DOHH2 (cell line): ENCODE data around the gene PSMA3.

Experiments used
- H3F3A ChIP-seq: fragments of 200-600 bp; sonication (generic), shearing (Covaris generic); 2 replicates; pipeline ENCODE4 v1.6.0; 2016; ENCODE audit warnings: antibody characterized with exemption, mild to moderate bottlenecking; ENCODE audit not compliant: control insufficient read depth, insufficient read depth
- H3K27ac ChIP-seq: fragments of 200-600 bp; sonication (generic); 2 replicates; pipeline ENCODE4 v1.5.1; 2014; ENCODE audit warnings: low read depth, mild to moderate bottlenecking, low read length, moderate library complexity
- H3K27me3 ChIP-seq: fragments of 200-600 bp; sonication (generic); 2 replicates; pipeline ENCODE4 v1.6.1; 2014; ENCODE audit warnings: mild to moderate bottlenecking, low read length, mixed read lengths; ENCODE audit not compliant: control insufficient read depth
- H3K36me3 ChIP-seq: fragments of 200-600 bp; sonication (generic); 2 replicates; pipeline ENCODE4 v1.6.1; 2014; ENCODE audit warnings: mild to moderate bottlenecking, low read length, moderate library complexity, mixed read lengths; ENCODE audit not compliant: control insufficient read depth
- H3K4me1 ChIP-seq: fragments of 200-600 bp; sonication (generic); 2 replicates; pipeline ENCODE4 v1.6.1; 2014; ENCODE audit warnings: mild to moderate bottlenecking, low read length, mixed read lengths; ENCODE audit not compliant: control insufficient read depth
- H3K4me2 ChIP-seq: fragments of 200-600 bp; sonication (generic); 2 replicates; pipeline ENCODE4 v1.6.0; 2014; ENCODE audit warnings: mild to moderate bottlenecking, low read length, moderate library complexity
- H3K4me3 ChIP-seq: fragments of 200-600 bp; sonication (generic); 2 replicates; pipeline ENCODE4 v1.5.1; 2014; ENCODE audit warnings: mild to moderate bottlenecking, low read length, mixed read lengths
- H3K79me2 ChIP-seq: fragments of 200-600 bp; sonication (generic); 2 replicates; pipeline ENCODE4 v1.6.1; 2014; ENCODE audit warnings: mild to moderate bottlenecking, low read length, mixed read lengths; ENCODE audit not compliant: control insufficient read depth
- H3K9me2 ChIP-seq: fragments of 200-600 bp; sonication (generic); replicated peaks from 2 replicates; pipeline ENCODE4 v1.6.1; 2014; ENCODE audit warnings: mild to moderate bottlenecking, low read length, mixed read lengths; ENCODE audit not compliant: control insufficient read depth
- H3K9me3 ChIP-seq: fragments of 200-600 bp; sonication (generic); 2 replicates; pipeline ENCODE4 v1.6.1; 2014; ENCODE audit warnings: antibody characterized with exemption, low read length, mixed read lengths; ENCODE audit not compliant: control insufficient read depth, insufficient read depth
- H4K20me1 ChIP-seq: fragments of 200-600 bp; sonication (generic); 2 replicates; pipeline ENCODE4 v1.6.0; 2014; ENCODE audit warnings: low read depth, mild to moderate bottlenecking, antibody characterized with exemption, low read length, moderate library complexity; ENCODE audit not compliant: control insufficient read depth, insufficient read depth
- CTCF ChIP-seq: fragments of 200-600 bp; sonication (generic); IDR thresholded peaks from one replicate; pipeline ENCODE4 v1.5.1; 2014; ENCODE audit warnings: antibody characterized with exemption, mild to moderate bottlenecking, low read depth, low read length; ENCODE audit not compliant: poor library complexity, severe bottlenecking
- EZH2phosphoT487 ChIP-seq: fragments of 200-600 bp; sonication (generic); IDR thresholded peaks from 2 replicates; pipeline ENCODE4 v1.6.1; 2017; ENCODE audit warnings: borderline replicate concordance, mild to moderate bottlenecking, antibody characterized with exemption, low read length, moderate library complexity, mixed read lengths

PSMA3 gene

GRCh38 chr14:58244556-58245387, at the start of gene PSMA3:
TSS of gene PSMA3 (plus strand) at chr14:58244843. CDS start at chr14:58244921, 78 bp downstream.
- H3F3A ChIP-seq, result peaks cover 18% of the 10 kb centered on the region
- H3K4me1 ChIP-seq, result peaks cover 35% of the 10 kb centered on the region
- H3K27ac ChIP-seq, result peak within 1 kb of the TSS; percentile 87
- no peaks in the 10 kb centered on the region for H3K27me3 ChIP-seq
- peaks cover 20% of the 10 kb centered on the region for H4K20me1 ChIP-seq
- H3K9me2 ChIP-seq, result no peaks in the 10 kb centered on the region
- no peak for TF ChIP-seq CTCF
- TF ChIP-seq EZH2phosphoT487, result no peak
- H3K9me3 ChIP-seq, result no peaks in the 10 kb centered on the region
- peaks cover 68% of the 10 kb centered on the region for H3K79me2 ChIP-seq
- H3K4me2 ChIP-seq, result peak within 1 kb of the TSS; percentile 79
- peak within 1 kb of the TSS; percentile 97 for H3K4me3 ChIP-seq
- peaks cover 45% of the 10 kb centered on the region for H3K36me3 ChIP-seq

- H4K20me1 ChIP-seq, result no peaks in the 10 kb centered on the region
- TF ChIP-seq EZH2phosphoT487 (no peak), CTCF (no peak)
- H3F3A ChIP-seq, result no peaks in the 10 kb centered on the region
- peaks cover 6% of the 10 kb centered on the region for H3K27me3 ChIP-seq
- H3K27ac ChIP-seq, result no peak overlapping the region
- H3K4me1 ChIP-seq, result peaks cover 13% of the 10 kb centered on the region
- no peak overlapping the region for H3K4me3 ChIP-seq
- H3K9me2 ChIP-seq, result no peaks in the 10 kb centered on the region
- no peaks in the 10 kb centered on the region for H3K36me3 ChIP-seq
- no peak overlapping the region for H3K4me2 ChIP-seq
- peaks cover 12% of the 10 kb centered on the region for H3K79me2 ChIP-seq
- no peaks in the 10 kb centered on the region for H3K9me3 ChIP-seq
Measured at GRCh38 chr14:58196198-58196597, 48.4 kb upstream of the PSMA3 start.

DNA sequence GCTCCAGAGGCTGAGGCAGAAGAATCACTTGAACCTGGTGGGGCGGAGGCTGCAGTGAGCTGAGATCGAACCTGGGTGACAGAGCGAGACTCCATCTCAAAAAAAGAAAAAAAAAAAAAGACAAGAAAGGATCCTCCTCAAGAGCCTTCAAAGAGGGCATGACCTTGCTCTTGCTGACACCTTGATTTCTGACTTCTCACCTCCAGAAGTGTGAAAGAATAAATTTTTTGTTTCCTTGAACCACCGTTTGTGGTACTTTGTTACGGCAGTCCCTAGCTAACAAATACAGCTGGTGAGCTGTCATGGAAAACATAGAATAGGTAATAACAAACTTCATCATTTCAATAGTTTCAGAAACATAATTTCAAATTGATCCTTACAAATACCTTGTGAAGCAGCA, 46.6 kb upstream of the PSMA3 start:
- no peak overlapping the region for H3K4me2 ChIP-seq
- no peaks in the 10 kb centered on the region for H4K20me1 ChIP-seq
- H3K36me3 ChIP-seq, result peaks cover 1% of the 10 kb centered on the region; the same call in 1 of the 2 replicates
- no peak overlapping the region for H3K4me3 ChIP-seq
- TF ChIP-seq EZH2phosphoT487, result no peak
- TF ChIP-seq CTCF, result no peak
- H3K9me2 ChIP-seq, result no peaks in the 10 kb centered on the region
- no peaks in the 10 kb centered on the region for H3F3A ChIP-seq
- no peaks in the 10 kb centered on the region for H3K27me3 ChIP-seq
- H3K27ac ChIP-seq, result no peak overlapping the region
- H3K4me1 ChIP-seq, result peaks cover 22% of the 10 kb centered on the region
- peaks cover 29% of the 10 kb centered on the region for H3K79me2 ChIP-seq
- H3K9me3 ChIP-seq, result no peaks in the 10 kb centered on the region
